ENCODE measurements around the gene LPCAT2.

The LPCAT2 gene

GRCh38 chr16:55634193-55634592 is 125.3 kb downstream of the LPCAT2 start:
- H3K4me3 ChIP-seq (ENCODE audit: insufficient read depth, low read depth, low read length, poor library complexity, severe bottlenecking) = no peak overlapping the region
- H3K36me3 ChIP-seq (ENCODE audit: control insufficient read depth, insufficient read depth, low read length) = no peaks in the 10 kb centered on the region
- H3K9me3 ChIP-seq (ENCODE audit: control insufficient read depth, low read length) = no peaks in the 10 kb centered on the region
- no peaks in the 10 kb centered on the region for H3K27me3 ChIP-seq (replicated peaks; ENCODE audit: control insufficient read depth, insufficient read depth, low read length, poor library complexity, severe bottlenecking)
- no peak overlapping the region for H3K27ac ChIP-seq (ENCODE audit: insufficient read depth, low read length, poor library complexity, severe bottlenecking)
- no peaks in the 10 kb centered on the region for H3K4me1 ChIP-seq (ENCODE audit: control insufficient read depth, insufficient read depth, low read length, poor library complexity, severe bottlenecking)
- DNase-seq = no peak

Measured in effector memory CD4-positive, alpha-beta T cell (primary cell).